ENCODE data around the gene PTPN11. TPM values are rescaled to one million over a fixed set of nuclear protein-coding genes. Genes with fewer than 3 reads are reported as not detected.

The PTPN11 gene
- total RNA-seq (10 to 100 TPM; 33.7 to 73.3 TPM), polyA plus RNA-seq (10 to 100 TPM; 34.3 to 38.5 TPM)

DNA sequence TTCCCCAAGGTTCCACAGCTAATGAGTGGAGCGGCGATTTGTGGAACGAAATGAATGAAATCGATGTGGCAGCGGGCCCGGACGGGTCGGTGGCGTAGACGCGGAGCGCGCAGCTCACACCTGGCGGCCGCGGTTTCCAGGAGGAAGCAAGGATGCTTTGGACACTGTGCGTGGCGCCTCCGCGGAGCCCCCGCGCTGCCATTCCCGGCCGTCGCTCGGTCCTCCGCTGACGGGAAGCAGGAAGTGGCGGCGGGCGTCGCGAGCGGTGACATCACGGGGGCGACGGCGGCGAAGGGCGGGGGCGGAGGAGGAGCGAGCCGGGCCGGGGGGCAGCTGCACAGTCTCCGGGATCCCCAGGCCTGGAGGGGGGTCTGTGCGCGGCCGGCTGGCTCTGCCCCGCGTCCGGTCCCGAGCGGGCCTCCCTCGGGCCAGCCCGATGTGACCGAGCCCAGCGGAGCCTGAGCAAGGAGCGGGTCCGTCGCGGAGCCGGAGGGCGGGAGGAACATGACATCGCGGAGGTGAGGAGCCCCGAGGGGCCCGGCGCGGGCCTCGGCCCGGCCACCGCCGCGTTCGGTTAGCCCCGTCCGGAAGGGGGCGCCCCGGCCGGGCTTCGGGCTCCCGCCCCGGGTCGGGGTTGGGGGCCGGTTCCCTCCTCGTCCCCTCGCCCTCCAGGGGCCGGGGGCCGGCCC lies at the start of gene PTPN11:
PTPN11 (plus strand) TSS at position 340 of the 689 bp plus-strand sequence; CDS start at position 505, 165 bp downstream.
- Histone ChIP-seq H3K9ac (ENCODE audit: low read depth in 1 of 2, low read length in 2 of 2) (peak within 1 kb of the TSS; percentile 91 to 95), H3K27ac (ENCODE audit: low read depth in 1 of 2, low read length in 2 of 2) (peak within 1 kb of the TSS; percentile 95 to 100), H3K36me3 (ENCODE audit: control insufficient read depth in 4 of 4, insufficient read depth in 3 of 4, low read depth in 1 of 4, low read length in 3 of 4) (no peaks in the 10 kb centered on the region), H3K4me1 (ENCODE audit: control insufficient read depth in 4 of 4, insufficient read depth in 4 of 4, low read length in 3 of 4) (peaks cover 10 to 56% (median 44%) of the 10 kb centered on the region in 4 donors), H3K27me3 (ENCODE audit: control insufficient read depth in 4 of 4, insufficient read depth in 4 of 4, low read length in 3 of 4) (no peaks in the 10 kb centered on the region), H3K9me3 (ENCODE audit: control insufficient read depth in 4 of 4, low read length in 3 of 4) (no peaks in the 10 kb centered on the region), H3K4me3 (ENCODE audit: low read depth in 1 of 3, low read length in 3 of 3) (peak within 1 kb of the TSS; percentile 97 to 99 (median 99))
- peak; percentile 95 for DNase-seq (ENCODE audit: low spot score)
- TF ChIP-seq HNF4A (conservative IDR thresholded peaks at IDR 0.05) (no peak), GABPA (IDR thresholded peaks at IDR 0.05 in 1 of 2, conservative IDR thresholded peaks at IDR 0.05 in 1 of 2) (peak in 1 of 2 donors; percentile 85), CTCF (IDR thresholded peaks at IDR 0.05; ENCODE audit: low read depth, low read length, missing input control) (peak; percentile 32), YY1 (IDR thresholded peaks at IDR 0.05) (peak; percentile 70), EGR1 (IDR thresholded peaks at IDR 0.05; ENCODE audit: low read depth in 2 of 2) (peak; percentile 67 to 87)
- under 1% methylated on average over 89 of the region's 89 CpGs for WGBS

DNA sequence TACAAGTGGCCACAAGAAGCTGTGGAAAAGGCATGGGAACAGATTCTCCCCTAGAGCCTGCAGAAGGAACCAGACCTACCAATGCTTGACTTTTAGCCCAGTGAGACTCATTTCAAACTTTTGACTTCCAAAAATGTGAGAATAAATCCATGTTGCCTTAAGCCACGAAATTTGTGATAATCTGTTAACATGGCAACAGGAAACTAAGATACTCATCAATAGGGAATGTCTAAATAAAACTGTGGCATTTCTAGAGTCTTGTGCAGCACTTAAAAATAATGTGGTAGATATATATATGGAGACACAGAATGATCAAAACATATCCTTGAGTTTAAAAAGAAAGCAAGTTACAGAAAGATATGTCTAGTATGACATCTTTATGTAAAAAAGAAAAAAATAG lies 48.5 kb upstream of the PTPN11 start:
- Histone ChIP-seq H3K9me3 (ENCODE audit: control insufficient read depth in 4 of 4, low read length in 3 of 4) (no peaks in the 10 kb centered on the region), H3K9ac (ENCODE audit: low read depth in 1 of 2, low read length in 2 of 2) (no peak overlapping the region), H3K4me3 (ENCODE audit: low read depth in 1 of 3, low read length in 3 of 3) (no peak overlapping the region), H3K27ac (ENCODE audit: low read depth in 1 of 2, low read length in 2 of 2) (no peak overlapping the region), H3K4me1 (ENCODE audit: control insufficient read depth in 4 of 4, insufficient read depth in 4 of 4, low read length in 3 of 4) (no peaks in the 10 kb centered on the region), H3K27me3 (ENCODE audit: control insufficient read depth in 4 of 4, insufficient read depth in 4 of 4, low read length in 3 of 4) (no peaks in the 10 kb centered on the region), H3K36me3 (ENCODE audit: control insufficient read depth in 4 of 4, insufficient read depth in 3 of 4, low read depth in 1 of 4, low read length in 3 of 4) (no peaks in the 10 kb centered on the region)
- DNase-seq (ENCODE audit: low spot score) = no peak
- WGBS = 68% methylated on average over 1 of the region's 1 CpG
- TF ChIP-seq FOXA1 (IDR thresholded peaks at IDR 0.05) (no peak), SP1 (IDR thresholded peaks at IDR 0.05) (no peak), EGR1 (IDR thresholded peaks at IDR 0.05; ENCODE audit: low read depth in 2 of 2) (no peak)
- TF ChIP-seq, protein P1, sequence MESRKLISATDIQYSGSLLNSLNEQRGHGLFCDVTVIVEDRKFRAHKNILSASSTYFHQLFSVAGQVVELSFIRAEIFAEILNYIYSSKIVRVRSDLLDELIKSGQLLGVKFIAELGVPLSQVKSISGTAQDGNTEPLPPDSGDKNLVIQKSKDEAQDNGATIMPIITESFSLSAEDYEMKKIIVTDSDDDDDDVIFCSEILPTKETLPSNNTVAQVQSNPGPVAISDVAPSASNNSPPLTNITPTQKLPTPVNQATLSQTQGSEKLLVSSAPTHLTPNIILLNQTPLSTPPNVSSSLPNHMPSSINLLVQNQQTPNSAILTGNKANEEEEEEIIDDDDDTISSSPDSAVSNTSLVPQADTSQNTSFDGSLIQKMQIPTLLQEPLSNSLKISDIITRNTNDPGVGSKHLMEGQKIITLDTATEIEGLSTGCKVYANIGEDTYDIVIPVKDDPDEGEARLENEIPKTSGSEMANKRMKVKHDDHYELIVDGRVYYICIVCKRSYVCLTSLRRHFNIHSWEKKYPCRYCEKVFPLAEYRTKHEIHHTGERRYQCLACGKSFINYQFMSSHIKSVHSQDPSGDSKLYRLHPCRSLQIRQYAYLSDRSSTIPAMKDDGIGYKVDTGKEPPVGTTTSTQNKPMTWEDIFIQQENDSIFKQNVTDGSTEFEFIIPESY (IDR thresholded peaks at IDR 0.05) = no peak

DNA sequence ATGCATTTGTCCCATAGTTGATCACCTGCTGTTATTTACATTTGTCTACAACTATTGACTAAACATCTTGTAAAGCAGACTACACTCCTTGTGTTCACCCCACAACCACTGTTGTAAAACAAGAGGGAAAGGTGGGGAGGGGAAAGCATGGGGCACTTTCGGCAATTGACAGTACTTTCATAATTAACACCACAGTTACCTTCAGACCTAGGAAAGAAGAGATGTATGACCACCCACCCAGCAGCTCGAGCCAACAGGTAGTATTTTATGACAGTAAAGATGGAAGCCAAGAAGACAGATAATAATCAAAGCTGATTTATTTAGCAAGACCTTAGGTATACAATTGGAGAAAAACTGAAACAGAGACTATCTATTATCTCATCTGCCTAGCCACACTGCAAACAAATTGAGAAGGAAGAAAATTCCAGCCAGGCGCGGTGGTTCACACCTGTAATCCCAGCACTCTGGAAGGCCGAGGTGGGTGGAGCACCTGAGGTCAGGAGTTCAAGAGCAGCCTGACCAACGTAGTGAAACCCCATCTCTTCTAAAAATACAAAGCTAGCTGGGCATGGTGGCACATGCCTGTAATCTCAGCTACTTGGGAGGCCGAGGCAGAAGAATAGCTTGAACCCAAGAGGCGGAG lies 47.8 kb upstream of the PTPN11 start:
- H3K9ac ChIP-seq (ENCODE audit: low read depth in 1 of 2, low read length in 2 of 2) = no peak overlapping the region
- no peak overlapping the region for H3K4me3 ChIP-seq (ENCODE audit: low read depth in 1 of 3, low read length in 3 of 3)
- H3K36me3 ChIP-seq (ENCODE audit: control insufficient read depth in 4 of 4, insufficient read depth in 3 of 4, low read depth in 1 of 4, low read length in 3 of 4) = no peaks in the 10 kb centered on the region
- H3K9me3 ChIP-seq (ENCODE audit: control insufficient read depth in 4 of 4, low read length in 3 of 4) = no peaks in the 10 kb centered on the region
- H3K27ac ChIP-seq (ENCODE audit: low read depth in 1 of 2, low read length in 2 of 2) = no peak overlapping the region
- no peaks in the 10 kb centered on the region for H3K27me3 ChIP-seq (ENCODE audit: control insufficient read depth in 4 of 4, insufficient read depth in 4 of 4, low read length in 3 of 4)
- H3K4me1 ChIP-seq (ENCODE audit: control insufficient read depth in 4 of 4, insufficient read depth in 4 of 4, low read length in 3 of 4) = no peaks in the 10 kb centered on the region
- no peak for DNase-seq (ENCODE audit: low spot score)
- no peak for TF ChIP-seq SP1 (IDR thresholded peaks at IDR 0.05)
- TF ChIP-seq, protein P1 (IDR thresholded peaks at IDR 0.05) = no peak
- 69% methylated on average over 8 of the region's 8 CpGs for WGBS

Measured in liver (tissue), 9 donors.